Fibroblast of lung (primary cell): Measurements from ENCODE around the gene SLC51B. TPM values are rescaled to one million over a fixed set of nuclear protein-coding genes. Genes with fewer than 3 reads are reported as not detected.

ENCODE experiments used
- DNase-seq, 2 donors: peaks; one replicate each; pipeline versions ENCODE4 v3.0.0 to v3.0.0-alpha.2; 2010; ENCODE audit warnings: low read depth in 2 of 2
- H2AFZ ChIP-seq: 2 replicates; pipeline ENCODE4 v1.5.1; 2012; ENCODE audit warnings: low read length, control low read depth, inconsistent platforms
- H3K27ac ChIP-seq: 2 replicates; pipeline ENCODE4 v1.5.1; 2011; ENCODE audit warnings: low read length, control low read depth; ENCODE audit not compliant: insufficient read depth
- H3K27me3 ChIP-seq: 2 replicates; pipeline ENCODE4 v1.5.1; 2011; ENCODE audit warnings: mild to moderate bottlenecking, low read length; ENCODE audit not compliant: control insufficient read depth, insufficient read depth
- H3K36me3 ChIP-seq: 2 replicates; pipeline ENCODE4 v1.5.1; 2011; ENCODE audit warnings: low read length; ENCODE audit not compliant: control insufficient read depth, insufficient read depth
- H3K4me1 ChIP-seq: 2 replicates; pipeline ENCODE4 v1.5.1; 2011; ENCODE audit warnings: low read length; ENCODE audit not compliant: control insufficient read depth, insufficient read depth; ENCODE audit errors: extremely low read depth
- H3K4me2 ChIP-seq: 2 replicates; pipeline ENCODE4 v1.5.1; 2011; ENCODE audit warnings: low read length, control low read depth; ENCODE audit not compliant: insufficient read depth; ENCODE audit errors: extremely low read depth
- H3K4me3 ChIP-seq, 4 experiments: fragments of 200-600 bp in 1 of 4; sonication (generic) in 1 of 4; replicated peaks in 1 of 4; 2 replicates each; pipeline ENCODE4 v1.5.1; 2011 to 2016; ENCODE audit warnings: low read length in 4 of 4, low read depth in 3 of 4, mild to moderate bottlenecking in 3 of 4, control low read depth in 2 of 4, inconsistent platforms in 1 of 4, mixed read lengths in 1 of 4; ENCODE audit not compliant: insufficient read depth in 1 of 4; ENCODE audit errors: control extremely low read depth in 1 of 4
- H3K79me2 ChIP-seq: 2 replicates; pipeline ENCODE4 v1.5.1; 2012; ENCODE audit warnings: mild to moderate bottlenecking, low read length, inconsistent platforms; ENCODE audit not compliant: control insufficient read depth, insufficient read depth
- H3K9ac ChIP-seq: 2 replicates; pipeline ENCODE4 v1.5.1; 2011; ENCODE audit warnings: mild to moderate bottlenecking, low read length, control low read depth; ENCODE audit not compliant: insufficient read depth
- H3K9me3 ChIP-seq: 2 replicates; pipeline ENCODE4 v1.5.1; 2012; ENCODE audit warnings: low read depth, low read length; ENCODE audit not compliant: control insufficient read depth, insufficient read depth
- H4K20me1 ChIP-seq: 2 replicates; pipeline ENCODE4 v1.5.1; 2011; ENCODE audit warnings: low read length; ENCODE audit not compliant: control insufficient read depth, insufficient read depth; ENCODE audit errors: extremely low read depth
- CTCF ChIP-seq, 2 donors: IDR thresholded peaks in 1 of 2; conservative IDR thresholded peaks in 1 of 2; 1 replicate in 1 of 2; 2 replicates in 1 of 2; pipeline ENCODE4 v1.5.1; 2011 to 2012; ENCODE audit warnings: low read length in 2 of 2, control low read depth in 1 of 2, inconsistent platforms in 1 of 2, low read depth in 1 of 2, mild to moderate bottlenecking in 1 of 2
- EZH2 ChIP-seq: IDR thresholded peaks from 2 replicates; pipeline ENCODE4 v1.5.1; 2012; ENCODE audit warnings: low read length, control low read depth, mild to moderate bottlenecking; ENCODE audit errors: missing control alignments
- polyA plus RNA-seq, 2 donors: library from polyadenylated mRNA; depleted of rRNA in 1 of 2; stranded (reverse) in 1 of 2; unstranded in 1 of 2; fragments of >200 nt; gene quantifications; 2 replicates each; pipeline ENCODE4 v1.2.1, GENCODE V29; 2011 to 2012; ENCODE audit warnings: missing spikeins in 1 of 2
- total RNA-seq: library from RNA; depleted of rRNA; stranded (reverse); fragments of >200 nt; gene quantifications from 2 replicates; pipeline ENCODE4 v1.2.1, GENCODE V29; 2014

The SLC51B gene
- total and polyA plus RNA-seq, 2 donors (not counting 1 experiment from before 2014, with no cell fraction given): 0.66 to 0.98 TPM

- TF ChIP-seq EZH2: no peak
- TF ChIP-seq CTCF (conservative IDR thresholded peaks at IDR 0.05 in 1 of 2, IDR thresholded peaks at IDR 0.05 in 1 of 2; ENCODE audit: low read depth in 1 of 2, low read length in 2 of 2): no peak
- no peak for DNase-seq
- H2AFZ ChIP-seq: no peak overlapping the region
Observed at GRCh38 chr15:65060641-65061397, 15.6 kb downstream of the SLC51B start.

GRCh38 chr15:65062061-65062460 lies 16.9 kb downstream of the SLC51B start:
- H3K36me3 ChIP-seq: no peaks in the 10 kb centered on the region
- no peak overlapping the region for H3K4me3 ChIP-seq
- no peaks in the 10 kb centered on the region for H3K9me3 ChIP-seq
- H4K20me1 ChIP-seq: no peaks in the 10 kb centered on the region
- H3K27me3 ChIP-seq: peaks cover 9% of the 10 kb centered on the region
- H3K4me1 ChIP-seq: peaks cover 12% of the 10 kb centered on the region
- H2AFZ ChIP-seq: no peak overlapping the region
- H3K9ac ChIP-seq: no peak overlapping the region
- no peak for TF ChIP-seq CTCF (conservative IDR thresholded peaks at IDR 0.05 in 1 of 2, IDR thresholded peaks at IDR 0.05 in 1 of 2; ENCODE audit: low read depth in 1 of 2, low read length in 2 of 2)
- no peak for TF ChIP-seq EZH2
- no peak for DNase-seq
- H3K4me2 ChIP-seq: no peak overlapping the region
- no peaks in the 10 kb centered on the region for H3K79me2 ChIP-seq
- no peak overlapping the region for H3K27ac ChIP-seq

More at GRCh38 chr15:65060641-65061397, 15.6 kb downstream of the SLC51B start:
- Histone ChIP-seq H3K36me3 (no peaks in the 10 kb centered on the region), H3K27ac (no peak overlapping the region), H3K79me2 (no peaks in the 10 kb centered on the region), H3K9ac (no peak overlapping the region), H4K20me1 (no peaks in the 10 kb centered on the region), H3K9me3 (no peaks in the 10 kb centered on the region), H3K4me1 (peaks cover 9% of the 10 kb centered on the region), H3K4me3 (no peak overlapping the region), H3K4me2 (no peak overlapping the region), H3K27me3 (peaks cover 2% of the 10 kb centered on the region)

- Histone ChIP-seq H3K4me1 (peaks cover 9% of the 10 kb centered on the region), H4K20me1 (no peaks in the 10 kb centered on the region), H2AFZ (no peak overlapping the region), H3K9me3 (no peaks in the 10 kb centered on the region), H3K27me3 (peaks cover 9% of the 10 kb centered on the region), H3K4me2 (no peak overlapping the region), H3K79me2 (no peaks in the 10 kb centered on the region), H3K4me3 (no peak overlapping the region), H3K27ac (no peak overlapping the region), H3K36me3 (no peaks in the 10 kb centered on the region), H3K9ac (no peak overlapping the region)
- TF ChIP-seq EZH2 (no peak), CTCF (conservative IDR thresholded peaks at IDR 0.05 in 1 of 2, IDR thresholded peaks at IDR 0.05 in 1 of 2; ENCODE audit: low read depth in 1 of 2, low read length in 2 of 2) (no peak)
- no peak for DNase-seq
Observed at GRCh38 chr15:65062726-65063125, 17.5 kb downstream of the SLC51B start.
